Stimulated activated CD8-positive, alpha-beta memory T cell treated with anti-CD3 and anti-CD28 coated beads, Interleukin-7, amount 100 ng/mL, for 4 hours (primary cell): Measurements from ENCODE around the gene TIMM8A.

ENCODE experiments used
- DNase-seq, 2 donors: peaks; one replicate each; pipeline ENCODE4 v3.0.0-alpha.2; 2020; ENCODE audit warnings: low read depth in 2 of 2

Gene TIMM8A, protein sequence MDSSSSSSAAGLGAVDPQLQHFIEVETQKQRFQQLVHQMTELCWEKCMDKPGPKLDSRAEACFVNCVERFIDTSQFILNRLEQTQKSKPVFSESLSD

DNA sequence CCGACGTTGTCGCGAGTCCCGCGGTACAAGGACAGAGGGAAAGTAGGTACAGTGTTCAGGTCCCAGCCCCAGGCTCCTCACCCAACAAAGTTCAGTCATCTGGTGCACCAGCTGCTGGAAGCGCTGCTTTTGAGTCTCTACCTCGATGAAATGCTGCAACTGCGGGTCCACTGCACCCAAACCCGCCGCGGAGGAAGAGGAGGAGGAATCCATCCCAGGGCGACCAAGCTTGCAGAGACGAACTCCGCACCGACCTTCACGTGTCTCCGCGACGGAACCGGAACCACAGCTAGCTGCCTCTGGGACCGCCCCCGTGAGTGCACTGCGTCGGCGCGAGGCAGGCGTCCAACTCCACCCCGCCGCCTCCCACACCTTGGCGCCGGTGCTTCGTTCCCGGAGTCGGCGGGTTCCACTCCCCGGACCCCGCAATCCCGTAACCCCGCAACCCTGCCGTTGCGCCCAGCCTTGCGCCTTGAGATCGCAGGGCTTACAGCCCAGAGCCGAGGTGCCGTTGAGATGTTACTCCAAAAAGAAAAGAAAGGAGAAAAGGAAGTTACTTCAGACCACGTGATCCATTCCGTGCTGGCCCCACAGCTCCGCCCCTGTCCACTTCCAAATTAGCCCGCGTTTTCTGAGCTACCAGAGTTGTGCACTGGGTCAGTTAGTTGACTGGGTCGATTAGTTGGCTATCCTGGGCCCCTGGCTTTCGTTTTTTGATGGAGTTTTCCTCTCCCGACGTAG is at the start of gene TIMM8A:
Gene TIMM8A (minus strand): TSS at position 291 of the 741 bp plus-strand sequence. CDS start 78 bp downstream, at position 213.
- peak; percentile 61 to 70 for DNase-seq

DNA sequence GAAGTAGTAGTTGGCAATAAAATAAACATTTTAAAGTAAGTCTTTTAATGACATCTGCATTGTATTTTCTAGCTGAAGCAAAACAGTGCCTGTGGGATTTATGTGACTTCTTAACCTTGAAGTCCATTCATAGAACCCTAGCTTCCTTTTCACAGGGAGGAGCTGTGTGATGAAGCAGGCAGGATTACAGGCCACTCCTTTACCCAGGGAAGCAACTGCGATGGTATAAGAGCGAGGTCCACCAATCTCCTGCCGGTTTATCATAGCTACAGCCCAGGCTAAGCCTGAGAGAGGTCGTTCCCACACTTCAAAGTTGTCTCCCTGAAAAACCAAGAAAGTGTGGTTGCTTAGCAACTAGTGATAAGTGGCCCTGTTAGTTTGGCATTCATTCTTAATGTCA is 49.2 kb upstream of the TIMM8A start:
- no peak for DNase-seq

DNA sequence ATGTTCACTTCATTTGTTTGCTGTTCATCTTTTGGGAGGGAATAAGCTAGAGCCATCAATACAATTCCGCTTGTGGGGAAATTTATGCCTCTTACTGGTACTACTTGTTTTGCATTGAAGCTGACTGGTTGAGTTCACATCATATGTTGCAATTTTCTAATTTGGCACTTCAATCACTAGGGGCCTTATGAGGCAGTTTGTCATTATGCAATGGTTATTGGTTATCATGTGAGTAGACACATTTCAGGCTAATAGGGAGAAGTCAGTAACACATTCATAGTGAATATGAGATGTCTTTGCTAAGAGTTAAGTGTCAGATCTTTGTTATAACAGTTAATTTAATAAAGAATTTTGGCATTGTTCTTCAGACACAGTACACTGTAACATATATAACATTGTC is 47.2 kb upstream of the TIMM8A start:
- no peak for DNase-seq

DNA sequence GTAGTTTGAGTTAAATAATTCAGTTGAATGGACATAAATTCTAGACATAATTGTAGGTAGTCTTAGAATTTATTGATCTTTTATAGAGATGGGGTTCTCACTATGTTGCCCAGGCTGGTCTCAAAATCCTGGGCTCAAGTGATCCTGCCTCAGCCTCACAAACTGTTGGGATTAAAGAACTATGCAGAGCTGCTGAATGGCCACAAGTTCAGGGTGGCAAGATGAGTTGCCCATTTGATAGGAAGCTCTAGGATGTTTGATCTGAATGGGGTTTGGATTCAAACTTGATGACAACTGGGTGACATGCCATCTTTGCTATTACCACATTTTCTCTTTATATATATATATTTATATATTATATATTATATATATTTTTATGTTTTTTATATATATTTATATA is 45.8 kb upstream of the TIMM8A start:
- no peak for DNase-seq

DNA sequence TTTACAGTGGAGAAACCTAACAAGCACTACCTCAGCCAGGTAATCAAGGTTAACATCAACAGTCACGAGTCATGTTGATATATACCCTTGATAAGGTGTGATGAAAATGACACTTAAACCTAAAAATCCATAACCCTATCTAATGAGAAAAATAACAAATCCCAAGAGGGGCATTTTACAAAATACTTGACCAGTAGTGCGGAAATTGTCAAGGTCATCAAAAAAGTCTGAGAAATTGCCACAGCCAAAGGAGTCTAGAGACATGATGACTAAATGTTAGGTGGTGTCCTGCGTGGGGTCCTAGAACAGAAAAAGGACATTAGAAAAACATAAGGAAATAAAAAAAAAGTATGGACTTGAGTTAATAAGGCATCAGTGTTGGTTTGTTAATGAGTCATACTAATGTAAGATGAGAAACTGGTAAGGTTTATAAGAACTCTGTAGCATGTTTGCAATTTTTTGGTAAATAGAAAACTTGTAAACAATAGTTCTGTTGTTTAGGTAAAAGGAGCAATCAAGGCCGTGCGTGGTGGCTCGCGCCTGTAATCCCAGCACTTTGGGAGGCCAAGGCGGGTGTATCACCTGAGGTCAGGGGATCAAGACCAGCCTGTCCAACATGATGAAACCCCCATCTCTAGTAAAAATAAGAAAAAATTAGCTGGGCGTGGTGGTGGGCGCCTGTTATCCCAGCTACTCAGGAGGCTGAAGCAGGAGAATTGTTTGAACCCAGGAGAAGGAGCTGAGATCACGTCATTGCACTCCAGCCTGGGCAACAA is 45.2 kb upstream of the TIMM8A start:
- no peak for DNase-seq

DNA sequence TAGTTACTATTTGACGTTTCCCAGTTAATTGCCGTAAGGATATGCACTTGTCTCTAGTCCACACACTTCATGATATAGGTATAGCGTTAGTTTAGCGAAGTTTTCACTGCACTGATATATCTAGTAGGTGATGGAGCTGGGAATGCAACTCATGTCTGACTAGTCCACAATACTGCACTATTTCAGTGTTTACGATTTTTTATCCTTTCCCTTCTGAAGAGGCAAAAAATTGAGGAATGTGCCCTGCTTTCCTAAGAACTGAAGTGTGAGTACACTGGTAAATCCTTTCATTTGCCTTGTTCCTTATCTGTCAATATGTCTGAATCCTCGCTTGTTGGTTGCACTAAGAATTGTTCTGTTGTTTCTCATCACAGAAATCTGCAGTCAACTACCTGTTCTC is 43.3 kb upstream of the TIMM8A start:
- no peak for DNase-seq

DNA sequence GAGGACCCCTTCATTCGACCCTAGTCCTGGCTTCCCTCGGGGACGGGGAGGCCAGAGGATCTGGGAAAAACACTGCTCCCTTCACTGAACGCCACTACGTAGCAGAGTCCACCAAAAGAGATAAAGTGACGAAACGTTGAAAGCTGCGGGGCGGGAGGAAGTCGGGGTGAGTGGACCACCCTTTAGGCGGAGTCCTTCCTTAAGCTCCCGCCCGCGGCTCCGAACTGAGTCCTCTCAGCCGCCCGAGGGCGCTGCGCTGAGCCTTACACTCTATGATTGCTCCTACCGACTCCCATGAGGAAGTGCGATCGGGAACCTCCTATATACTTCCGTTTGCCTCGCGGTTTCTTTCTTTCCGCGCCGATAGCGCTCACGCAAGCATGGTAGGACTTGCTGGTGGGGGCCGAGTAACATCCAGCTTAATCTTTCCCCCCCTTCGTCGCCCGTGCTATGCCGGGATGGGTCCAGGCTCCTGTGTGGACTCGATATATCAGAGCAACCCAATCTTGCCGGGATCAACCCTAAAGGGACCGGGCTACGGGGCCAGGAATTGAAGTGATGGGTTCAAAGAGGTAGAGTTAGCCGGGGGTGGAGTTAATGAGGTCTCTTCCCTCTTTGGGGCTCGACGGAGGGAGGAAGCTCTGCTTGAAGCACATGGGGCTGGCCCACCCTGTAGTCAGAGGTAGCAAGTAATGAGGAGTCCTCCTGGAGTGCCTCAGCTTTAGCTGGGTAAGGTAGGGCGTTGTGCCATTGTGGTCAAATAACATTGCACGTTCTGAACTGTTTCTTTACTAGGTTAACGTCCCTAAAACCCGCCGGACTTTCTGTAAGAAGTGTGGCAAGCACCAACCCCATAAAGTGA is 42.4 kb upstream of the TIMM8A start, which contains the start of gene RPL36A:
Gene RPL36A (plus strand): TSS at position 348 of the 862 bp plus-strand sequence. CDS start 33 bp downstream, at position 381.
- DNase-seq = peak; percentile 76 to 80

DNA sequence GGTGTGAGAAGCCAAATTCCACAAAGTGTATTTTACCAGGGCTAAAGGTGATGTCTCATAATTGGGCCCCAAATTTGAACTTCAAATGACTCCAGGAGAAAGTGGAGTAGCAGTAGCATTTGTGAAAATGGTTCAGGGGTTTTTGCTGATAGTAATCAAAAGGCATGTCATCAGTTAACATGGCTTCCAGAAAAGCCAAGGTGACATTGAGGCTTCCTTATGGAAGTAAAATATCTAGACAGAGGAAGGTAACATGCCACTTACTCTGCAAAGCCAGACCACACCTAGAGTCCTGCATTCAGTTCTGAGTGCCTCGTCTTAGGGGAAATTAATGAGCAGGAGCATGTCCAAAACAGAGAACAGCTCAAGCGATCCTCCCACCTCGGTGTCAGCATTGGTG is 40.1 kb upstream of the TIMM8A start:
- DNase-seq = no peak

DNA sequence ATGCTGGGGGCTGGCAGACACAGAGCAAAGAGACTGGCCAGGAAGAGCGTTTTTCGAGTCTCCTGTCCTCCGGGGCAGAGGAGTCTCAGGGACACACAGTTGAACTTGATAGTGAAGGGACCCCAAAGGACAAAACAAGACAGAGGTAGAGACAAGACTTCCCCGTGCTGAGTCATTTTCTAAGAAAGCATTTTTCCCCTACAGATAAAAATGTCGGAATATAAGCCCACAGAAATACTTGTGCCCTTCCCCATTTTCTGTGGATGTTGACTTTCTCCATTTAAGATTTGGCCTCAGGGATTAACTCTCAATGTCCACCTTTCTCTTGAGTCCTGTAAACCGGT is 38.0 kb upstream of the TIMM8A start:
- no peak for DNase-seq

DNA sequence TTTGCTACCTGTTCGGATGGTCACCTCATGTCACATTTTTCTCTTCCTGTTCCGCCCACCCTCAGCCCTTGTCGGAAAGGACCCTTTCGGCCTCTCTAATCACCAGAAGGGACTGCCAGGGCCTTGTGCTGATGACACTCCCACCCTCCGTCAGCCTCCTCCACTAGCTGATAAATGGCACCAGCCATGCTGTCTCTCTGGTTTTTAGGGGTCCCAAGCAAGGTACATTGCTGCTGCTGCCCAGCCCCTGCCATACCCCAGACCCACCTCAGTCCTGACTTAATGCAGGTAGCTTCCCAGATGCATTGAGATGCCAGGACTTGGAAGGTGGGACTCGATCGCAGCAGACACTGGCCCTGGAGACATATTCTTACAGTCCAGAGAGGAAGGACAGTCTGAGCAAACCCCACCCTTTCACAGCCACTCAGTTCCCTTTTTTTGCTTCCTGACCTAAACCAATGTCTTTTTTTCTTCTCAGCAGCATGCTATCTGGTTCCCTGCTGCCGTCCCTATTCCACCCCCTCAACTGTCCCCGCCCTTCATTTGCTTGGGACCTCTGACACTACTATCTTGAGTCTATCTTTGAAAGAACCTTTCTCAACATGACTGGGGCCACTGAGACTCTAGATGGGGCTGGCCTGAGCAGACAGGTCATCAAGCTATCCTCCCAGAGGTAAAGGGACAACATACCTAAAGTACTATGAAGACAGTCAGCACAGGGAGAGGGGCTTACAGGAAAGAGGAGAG is 37.4 kb upstream of the TIMM8A start, which contains the start of gene BTK:
Gene BTK (minus strand): TSS at position 397 of the 747 bp plus-strand sequence. CDS start 10,907 bp downstream, outside the sequence.
- no peak for DNase-seq

DNA sequence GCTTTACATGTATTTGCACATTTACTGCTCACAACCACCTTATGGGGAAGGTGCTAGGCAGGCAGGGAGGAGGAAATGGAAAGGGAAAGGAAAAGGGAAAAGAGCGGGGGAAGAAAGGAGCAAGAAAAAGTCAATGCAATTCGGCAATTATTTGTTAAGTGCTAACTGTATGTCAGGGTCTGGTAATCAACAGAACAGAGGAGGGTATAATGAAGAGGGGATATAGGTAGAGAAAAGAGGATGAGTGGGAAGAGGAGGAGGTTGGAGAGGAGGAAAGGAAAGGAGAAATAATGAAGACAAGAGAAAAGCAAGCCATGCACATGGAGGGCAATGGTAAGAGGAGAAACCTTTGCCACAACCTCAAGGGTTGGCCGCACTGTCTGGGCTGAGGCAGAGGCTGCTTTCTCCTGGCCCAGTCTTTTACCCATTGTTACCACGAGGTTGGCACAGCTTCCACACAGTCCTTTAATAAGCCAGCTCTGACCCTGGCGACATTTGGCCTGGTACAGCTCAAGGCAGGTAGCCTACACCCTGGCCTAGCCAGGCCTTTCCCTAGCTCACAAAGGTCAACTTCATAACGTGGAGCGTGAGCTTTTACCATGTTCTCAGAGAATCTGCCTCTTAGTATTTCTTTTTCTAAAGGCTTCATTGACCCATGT is 36.6 kb upstream of the TIMM8A start:
- DNase-seq = no peak

DNA sequence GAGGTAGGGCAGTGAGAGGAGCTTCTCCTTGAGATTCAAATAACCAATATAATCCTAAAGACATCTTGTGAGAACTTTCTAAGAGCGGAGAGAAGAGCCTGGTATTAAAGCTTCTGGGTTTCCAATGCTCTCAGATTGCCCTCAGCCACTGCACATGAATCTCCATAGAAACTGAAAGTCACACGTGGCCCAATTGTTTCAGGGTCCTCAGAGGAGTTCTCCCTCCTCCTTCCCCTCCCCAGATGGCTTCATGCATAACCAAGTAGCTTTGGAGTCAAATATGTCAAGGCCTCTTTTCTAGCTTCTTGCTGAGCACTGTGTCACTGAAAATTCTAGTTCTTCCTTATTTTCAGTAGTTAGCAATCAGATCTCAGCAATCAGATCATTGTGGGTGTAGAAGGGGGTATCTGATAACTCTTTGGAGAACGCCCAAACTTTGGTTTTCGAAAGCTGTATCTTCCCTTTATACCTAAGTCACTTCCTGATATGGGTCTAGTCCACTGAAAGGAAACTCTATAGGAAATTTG is 35.2 kb upstream of the TIMM8A start:
- DNase-seq = no peak

DNA sequence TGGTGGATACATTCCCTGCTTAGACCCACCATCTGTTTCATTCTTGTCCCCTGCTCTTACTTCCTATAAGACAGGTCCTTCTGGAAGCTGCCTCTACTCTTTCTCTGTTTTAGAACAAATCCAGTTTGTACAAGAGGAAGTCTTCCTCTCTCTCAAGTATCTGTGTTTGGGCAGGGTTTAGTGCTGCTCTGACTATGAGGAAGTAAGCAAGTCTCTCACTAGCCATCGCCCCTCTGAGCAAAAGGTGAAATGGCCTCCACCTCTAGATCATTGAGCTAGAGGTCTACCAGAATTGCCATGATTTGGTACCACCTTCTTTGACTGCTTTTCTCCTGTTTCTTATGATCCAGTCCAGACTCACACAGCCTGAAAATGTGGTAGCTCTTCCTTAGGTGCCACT is 29.0 kb upstream of the TIMM8A start:
- no peak for DNase-seq

DNA sequence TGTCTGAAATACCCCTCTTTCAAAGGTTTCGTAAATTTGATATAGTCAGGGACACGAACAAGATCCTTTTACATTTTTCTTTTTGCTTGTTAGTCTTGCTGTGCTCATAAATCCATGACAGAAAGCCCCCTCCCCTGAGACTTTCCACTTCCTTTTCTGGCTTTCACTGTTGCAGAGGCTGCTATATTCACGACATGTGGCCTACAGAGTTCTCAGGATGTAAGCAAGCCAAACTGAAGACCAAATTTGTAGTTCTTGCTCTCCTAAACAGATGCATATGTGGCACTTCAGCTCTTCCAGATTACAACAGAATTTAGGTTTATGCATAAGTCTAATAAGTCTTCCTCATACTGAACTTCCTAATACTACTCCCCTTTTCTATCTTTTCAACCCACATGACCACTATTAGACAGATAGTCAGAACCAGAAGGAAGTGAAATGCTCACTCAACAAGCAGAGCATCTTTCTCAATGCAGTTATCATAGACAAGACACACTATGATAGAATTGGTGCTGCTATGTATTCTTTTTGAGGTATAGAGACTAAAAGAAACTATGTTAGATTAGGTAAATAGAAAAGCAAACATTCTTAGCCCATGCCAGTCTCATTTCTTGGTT is 22.5 kb upstream of the TIMM8A start:
- no peak for DNase-seq

DNA sequence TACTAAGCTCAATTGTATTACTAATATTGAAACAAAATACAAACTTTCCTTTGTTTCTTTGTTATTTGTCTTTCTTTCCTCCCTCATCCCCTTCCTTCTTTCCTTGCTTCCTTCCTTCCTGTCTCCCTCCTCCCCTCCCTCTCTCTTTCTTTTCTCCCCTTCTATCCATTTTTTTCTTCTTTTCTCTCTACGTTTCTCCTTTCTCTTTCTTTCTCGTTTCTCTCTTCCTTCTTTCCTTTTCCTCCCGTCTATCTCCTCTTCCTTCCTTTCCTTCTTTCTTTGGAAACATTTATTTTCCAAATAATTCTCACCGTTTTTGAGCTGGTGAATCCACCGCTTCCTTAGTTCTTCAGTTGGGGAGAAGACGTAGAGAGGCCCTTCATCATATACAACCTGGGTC is 21.1 kb upstream of the TIMM8A start:
- DNase-seq = no peak

DNA sequence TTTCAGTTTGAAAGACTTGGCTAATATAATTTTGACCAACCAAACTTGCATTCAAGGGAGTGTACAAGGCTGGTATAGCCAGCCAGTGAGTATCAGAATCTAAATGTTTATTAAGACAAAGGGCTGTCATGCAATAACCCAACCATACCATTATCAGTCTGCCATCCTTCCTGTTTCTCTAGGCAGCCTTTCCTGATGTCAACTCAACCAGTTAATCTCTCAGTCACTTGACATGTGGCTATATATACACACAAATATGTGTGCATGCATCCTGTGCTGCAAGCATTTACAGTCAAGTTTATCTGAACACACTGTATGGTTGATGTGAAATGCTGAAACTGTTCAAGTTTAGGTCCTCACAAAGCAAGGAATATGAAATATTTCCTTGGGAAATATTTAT is 20.3 kb upstream of the TIMM8A start:
- DNase-seq = no peak

DNA sequence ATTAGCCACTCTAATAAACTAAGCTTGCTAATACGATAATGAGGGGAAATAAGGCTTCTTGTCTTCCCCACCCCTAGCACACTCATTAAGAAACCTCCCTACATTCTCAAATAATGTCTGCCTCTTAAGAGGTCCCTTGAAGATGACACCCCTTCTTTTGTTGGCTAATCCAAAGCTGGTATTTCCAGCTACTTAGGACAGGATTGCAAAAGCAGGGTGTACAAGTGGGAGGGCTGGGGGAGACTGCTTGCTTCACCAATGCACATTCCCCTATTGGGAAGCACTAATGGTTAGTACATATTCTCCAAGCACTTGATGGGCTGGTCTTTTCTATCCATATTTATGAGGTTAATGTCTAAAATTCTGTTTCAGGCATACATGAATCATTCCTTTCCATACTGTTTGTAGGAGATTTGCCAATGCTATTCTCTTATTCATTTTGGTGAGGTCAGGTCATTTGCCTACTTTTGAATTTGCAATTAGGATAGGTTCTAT is 16.8 kb upstream of the TIMM8A start:
- DNase-seq = no peak

DNA sequence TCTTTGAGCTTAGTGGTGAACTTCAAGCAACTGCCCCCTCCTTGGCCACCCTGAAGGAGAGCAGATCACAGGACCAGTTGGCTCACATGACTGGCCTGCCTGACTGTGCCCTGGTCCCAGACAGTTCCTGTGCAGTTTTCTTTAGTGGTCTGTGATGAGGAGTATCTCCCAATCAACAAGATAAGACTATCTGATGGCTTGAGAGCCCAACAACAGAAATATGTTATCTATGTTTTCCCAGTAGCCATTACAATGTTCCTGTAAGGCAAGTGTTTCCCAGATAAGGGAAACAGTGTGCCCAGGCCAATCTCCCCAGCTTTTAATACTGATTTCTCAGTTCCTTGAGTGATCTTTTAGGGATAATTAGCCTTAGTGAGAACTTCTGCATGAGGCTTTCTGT is 14.2 kb upstream of the TIMM8A start:
- DNase-seq = no peak

DNA sequence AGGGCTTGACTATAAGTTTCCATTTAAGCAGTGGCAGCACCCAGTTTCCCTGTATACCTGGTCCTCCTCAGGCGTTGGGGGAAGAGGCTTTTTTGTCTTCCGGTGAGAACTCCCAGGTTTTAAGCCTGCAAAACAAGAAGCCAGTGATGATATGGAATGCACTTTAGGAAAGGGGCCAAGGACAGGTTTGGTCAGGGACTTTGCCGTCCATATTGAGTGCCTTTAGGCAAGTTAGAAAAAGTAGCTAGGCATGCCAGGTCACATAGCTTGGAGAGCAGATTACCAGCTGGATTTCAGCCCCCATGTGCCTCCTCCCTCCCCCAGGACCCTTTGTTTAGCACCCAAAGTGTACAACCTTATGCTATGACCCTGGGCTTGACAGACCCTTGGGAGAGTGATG is 13.6 kb upstream of the TIMM8A start:
- DNase-seq = no peak

DNA sequence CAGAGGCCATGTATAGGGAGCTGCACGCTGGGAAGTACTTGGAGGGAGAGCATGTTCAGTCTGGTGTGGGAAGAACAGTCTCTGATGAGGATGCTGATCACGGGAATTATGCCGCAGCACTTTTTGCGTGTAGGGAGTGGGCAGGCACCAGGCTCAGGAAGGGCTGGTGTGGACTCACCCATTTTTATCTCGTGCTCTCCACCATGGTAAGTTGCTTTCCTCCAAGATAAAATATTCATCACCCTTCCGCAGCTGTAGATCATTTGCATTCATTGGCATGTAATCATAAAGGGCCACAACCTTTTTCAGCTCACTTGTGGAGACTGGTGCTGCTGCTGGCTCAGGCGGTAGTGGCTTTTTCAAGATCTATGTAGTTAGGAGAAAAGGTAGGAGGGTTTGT is 11.8 kb upstream of the TIMM8A start:
- DNase-seq = no peak
